Measurements from ENCODE around the gene FOXI3. TPM values are rescaled to one million over a fixed set of nuclear protein-coding genes. Genes with fewer than 3 reads are reported as not detected.

The FOXI3 gene
- total RNA-seq, 2 donors from 2014 or later: not detected

- Histone ChIP-seq H3K27me3 (no peaks in the 10 kb centered on the region), H3K9me3 (no peaks in the 10 kb centered on the region), H3K27ac (no peak overlapping the region), H3K9ac (ENCODE audit: low read depth in 2 of 2, low read length in 2 of 2) (no peak overlapping the region), H3K4me3 (no peak overlapping the region), H3K36me3 (no peaks in the 10 kb centered on the region), H3K4me1 (no peaks in the 10 kb centered on the region)
- no peak for TF ChIP-seq CTCF (IDR thresholded peaks at IDR 0.05)
- intact Hi-C loops (cut with DNase I): no loop called here
- no peak for DNase-seq
These were observed 30.7 kb upstream of the FOXI3 start for GRCh38 chr2:88483200-88483599.

- H3K4me3 ChIP-seq: no peak overlapping the region
- no peaks in the 10 kb centered on the region for H3K27me3 ChIP-seq
- no peaks in the 10 kb centered on the region for H3K4me1 ChIP-seq
- no peak overlapping the region for H3K9ac ChIP-seq (ENCODE audit: low read depth in 2 of 2, low read length in 2 of 2)
- no peaks in the 10 kb centered on the region for H3K36me3 ChIP-seq
- no peak for DNase-seq
- intact Hi-C loops (cut with DNase I): no loop called here
- H3K9me3 ChIP-seq: no peaks in the 10 kb centered on the region
- no peak overlapping the region for H3K27ac ChIP-seq
- TF ChIP-seq CTCF (IDR thresholded peaks at IDR 0.05): no peak
These were observed 29.3 kb upstream of the FOXI3 start for GRCh38 chr2:88481691-88482336.

GRCh38 chr2:88472811-88473210 lies 20.3 kb upstream of the FOXI3 start:
- H3K9ac ChIP-seq (ENCODE audit: low read depth in 2 of 2, low read length in 2 of 2): no peak overlapping the region
- no peaks in the 10 kb centered on the region for H3K36me3 ChIP-seq
- no peaks in the 10 kb centered on the region for H3K27me3 ChIP-seq
- intact Hi-C loops (cut with DNase I): no loop called here
- no peaks in the 10 kb centered on the region for H3K9me3 ChIP-seq
- no peaks in the 10 kb centered on the region for H3K4me1 ChIP-seq
- no peak overlapping the region for H3K27ac ChIP-seq
- H3K4me3 ChIP-seq: no peak overlapping the region
- TF ChIP-seq CTCF (IDR thresholded peaks at IDR 0.05): no peak
- DNase-seq: no peak

DNA sequence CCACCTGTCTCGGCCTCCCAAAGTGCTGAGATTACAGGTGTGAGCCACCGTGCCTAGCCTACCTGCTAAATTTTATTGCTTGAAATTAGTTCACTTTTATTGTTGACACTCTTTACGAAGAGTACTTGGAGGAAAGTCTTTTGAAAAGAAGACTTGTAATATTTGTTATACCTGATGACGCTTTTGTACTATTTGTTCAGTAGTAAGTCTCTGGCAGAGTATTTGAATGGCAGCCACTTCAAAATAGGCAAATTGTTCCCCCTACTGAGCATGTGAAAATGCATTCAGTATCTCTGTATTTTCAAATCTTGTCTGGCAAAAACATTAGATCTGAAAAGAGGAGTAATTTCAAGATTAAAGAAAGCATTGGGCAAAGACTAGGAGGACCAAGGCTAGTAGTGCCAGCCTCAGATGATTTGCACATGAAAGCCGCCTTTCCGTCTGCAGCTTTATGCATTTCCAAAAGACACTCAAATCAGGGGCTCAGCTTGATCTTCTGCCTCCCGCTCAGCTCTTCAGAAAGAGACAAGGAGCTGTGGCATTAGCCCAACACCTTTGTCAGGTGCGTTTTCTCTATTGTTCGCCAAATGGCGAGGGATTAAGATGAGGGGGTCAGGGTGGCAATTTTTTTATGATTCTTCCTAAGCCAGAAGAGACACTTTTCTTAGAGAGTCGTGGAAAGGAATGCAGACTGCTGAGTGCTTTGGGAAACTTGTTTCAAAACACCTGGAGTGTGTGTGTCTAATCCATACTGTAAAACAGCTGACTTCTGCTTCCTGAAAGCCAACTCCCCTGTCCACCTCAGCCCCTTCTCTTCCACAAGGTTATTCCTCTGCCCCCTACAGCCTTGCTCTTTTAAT lies 18.8 kb upstream of the FOXI3 start:
- H3K27ac ChIP-seq: no peak overlapping the region
- intact Hi-C loops (cut with DNase I): no loop called here
- TF ChIP-seq CTCF (IDR thresholded peaks at IDR 0.05): no peak

GRCh38 chr2:88469202-88470114 lies 17.0 kb upstream of the FOXI3 start:
- DNase-seq: no peak
- Histone ChIP-seq H3K4me3 (no peak overlapping the region), H3K9ac (ENCODE audit: low read depth in 2 of 2, low read length in 2 of 2) (no peak overlapping the region), H3K27me3 (no peaks in the 10 kb centered on the region), H3K27ac (no peak overlapping the region), H3K9me3 (no peaks in the 10 kb centered on the region), H3K4me1 (no peaks in the 10 kb centered on the region), H3K36me3 (no peaks in the 10 kb centered on the region)
- intact Hi-C loops (cut with DNase I): no loop called here
- TF ChIP-seq CTCF (IDR thresholded peaks at IDR 0.05): no peak

More for the DNA sequence above, 18.8 kb upstream of the FOXI3 start:
- DNase-seq: no peak
- H3K36me3 ChIP-seq: no peaks in the 10 kb centered on the region
- no peaks in the 10 kb centered on the region for H3K27me3 ChIP-seq
- H3K9ac ChIP-seq (ENCODE audit: low read depth in 2 of 2, low read length in 2 of 2): no peak overlapping the region
- no peaks in the 10 kb centered on the region for H3K9me3 ChIP-seq
- H3K4me3 ChIP-seq: no peak overlapping the region
- H3K4me1 ChIP-seq: no peaks in the 10 kb centered on the region

All from colonic mucosa (tissue), 4 donors.